IMR-90 (cell line): Measurements from ENCODE around the gene CRYBB1. TPM values are rescaled to one million over a fixed set of nuclear protein-coding genes. Genes with fewer than 3 reads are reported as not detected.

ENCODE experiments used
- ATAC-seq: fragments of 200-7000 bp; cut with Tn5 transposase; 2 replicates; pipeline ENCODE4 v1.9.1; 2020; ENCODE audit warnings: low read depth, mild to moderate bottlenecking, moderate library complexity
- BruUV-seq: library from RNA; stranded (reverse); fragments of 400-500 nt; replicated peaks from 2 replicates; lab custom pipeline; 2021; lab: Mats Ljungman, UMichigan
- CTCF ChIA-PET: fragments of 300-600 bp; formaldehyde crosslinking; extraction: SDS; loops from one replicate; lab custom pipeline; 2021; ENCODE audit warnings: antibody characterized with exemption; lab: Yijun Ruan, JAX
- POLR2A ChIA-PET: fragments of 300-600 bp; sonication (Branson Sonifier 250); formaldehyde crosslinking; loops from one replicate; lab custom pipeline; 2022; ENCODE audit warnings: antibody characterized with exemption; ENCODE audit not compliant: unreplicated experiment; lab: Charles Lee
- DNase-seq: peaks from one replicate; pipeline ENCODE4 v3.0.0; 2013
- H2AFZ ChIP-seq: replicated peaks from 2 replicates; pipeline ENCODE3; 2013; ENCODE audit warnings: low read length, mild to moderate bottlenecking; ENCODE audit not compliant: poor library complexity
- H2AK5ac ChIP-seq: 2 replicates; pipeline ENCODE4 v1.6.1; 2013; ENCODE audit warnings: low read depth, low read length, inconsistent platforms
- H2AK9ac ChIP-seq: replicated peaks from 2 replicates; pipeline ENCODE3; 2013; ENCODE audit warnings: mild to moderate bottlenecking, low read depth, low read length, moderate library complexity; ENCODE audit not compliant: poor library complexity
- H2BK120ac ChIP-seq: 2 replicates; pipeline ENCODE4 v1.6.1; 2013; ENCODE audit warnings: low read depth, low read length, inconsistent platforms
- H2BK15ac ChIP-seq: 3 replicates; pipeline ENCODE4 v1.6.1; 2013; ENCODE audit warnings: low read depth, low read length, inconsistent platforms
- H2BK20ac ChIP-seq: 2 replicates; pipeline ENCODE4 v1.6.1; 2013; ENCODE audit warnings: low read depth, mild to moderate bottlenecking, inconsistent platforms, low read length, moderate library complexity
- H2BK5ac ChIP-seq: 2 replicates; pipeline ENCODE4 v1.6.1; 2013; ENCODE audit warnings: mild to moderate bottlenecking, low read depth, low read length, inconsistent platforms; ENCODE audit not compliant: poor library complexity, severe bottlenecking
- H3K14ac ChIP-seq: replicated peaks from 2 replicates; pipeline ENCODE4 v1.6.1; 2013; ENCODE audit warnings: low read depth, low read length, inconsistent platforms
- H3K18ac ChIP-seq: 2 replicates; pipeline ENCODE4 v1.6.1; 2013; ENCODE audit warnings: low read depth, low read length, control low read depth
- H3K23ac ChIP-seq: 2 replicates; pipeline ENCODE4 v1.6.1; 2013; ENCODE audit warnings: low read depth, low read length, inconsistent platforms
- H3K27ac ChIP-seq: 2 replicates; pipeline ENCODE4 v1.5.1; 2013; ENCODE audit warnings: mild to moderate bottlenecking, control low read depth, low read length; ENCODE audit not compliant: insufficient read depth
- H3K27me3 ChIP-seq: 2 replicates; pipeline ENCODE4 v1.6.1; 2013; ENCODE audit warnings: low read length; ENCODE audit not compliant: control insufficient read depth, insufficient read depth
- H3K36me3 ChIP-seq: 2 replicates; pipeline ENCODE4 v1.6.1; 2013; ENCODE audit warnings: low read length, mixed read lengths; ENCODE audit not compliant: control insufficient read depth, insufficient read depth
- H3K4ac ChIP-seq: 2 replicates; pipeline ENCODE4 v1.6.1; 2013; ENCODE audit warnings: low read depth, low read length, inconsistent platforms
- H3K4me1 ChIP-seq: 2 replicates; pipeline ENCODE4 v1.6.1; 2013; ENCODE audit warnings: low read length, mixed read lengths; ENCODE audit not compliant: control insufficient read depth, insufficient read depth
- H3K4me2 ChIP-seq: 2 replicates; pipeline ENCODE4 v1.6.1; 2013; ENCODE audit warnings: low read depth, mild to moderate bottlenecking, control low read depth, low read length, moderate library complexity
- H3K4me3 ChIP-seq: 2 replicates; pipeline ENCODE4 v1.5.1; 2013; ENCODE audit warnings: low read depth, mild to moderate bottlenecking, control low read depth, low read length, moderate library complexity; ENCODE audit not compliant: insufficient read depth
- H3K56ac ChIP-seq: 2 replicates; pipeline ENCODE4 v1.6.1; 2013; ENCODE audit warnings: low read length, inconsistent platforms; ENCODE audit not compliant: insufficient read depth; ENCODE audit errors: extremely low read depth
- H3K79me1 ChIP-seq, 2 experiments: 2 replicates each; pipeline ENCODE4 v1.6.1; 2013; ENCODE audit warnings: low read length in 2 of 2, inconsistent platforms in 1 of 2, low read depth in 1 of 2
- H3K9ac ChIP-seq: 2 replicates; pipeline ENCODE4 v1.6.1; 2013; ENCODE audit warnings: low read depth, low read length, control low read depth
- H3K9me1 ChIP-seq: 2 replicates; pipeline ENCODE4 v1.6.1; 2013; ENCODE audit warnings: low read length, inconsistent platforms; ENCODE audit not compliant: insufficient read depth
- H3K9me3 ChIP-seq: 2 replicates; pipeline ENCODE4 v1.6.1; 2013; ENCODE audit warnings: low read length; ENCODE audit not compliant: control insufficient read depth, insufficient read depth
- H4K20me1 ChIP-seq: 2 replicates; pipeline ENCODE4 v1.6.1; 2013; ENCODE audit warnings: low read length, inconsistent platforms; ENCODE audit not compliant: insufficient read depth
- H4K5ac ChIP-seq: 2 replicates; pipeline ENCODE4 v1.6.1; 2013; ENCODE audit warnings: mild to moderate bottlenecking, low read depth, low read length, control low read depth
- H4K8ac ChIP-seq, 2 experiments: 2 replicates each; pipeline ENCODE4 v1.6.1; 2013; ENCODE audit warnings: low read depth in 2 of 2, low read length in 2 of 2, control low read depth in 1 of 2, inconsistent platforms in 1 of 2
- H4K91ac ChIP-seq: 2 replicates; pipeline ENCODE4 v1.6.1; 2013; ENCODE audit warnings: low read depth, low read length, inconsistent platforms; ENCODE audit not compliant: insufficient read depth
- BHLHE40 ChIP-seq: fragments of 150-350 bp; IDR thresholded peaks from 2 replicates; pipeline ENCODE4 v1.6.1; 2016; ENCODE audit warnings: mild to moderate bottlenecking, low read depth, low read length
- CEBPB ChIP-seq: IDR thresholded peaks from 2 replicates; pipeline ENCODE4 v1.6.1; 2012; ENCODE audit warnings: low read depth, low read length, improper control_type of control experiment
- FOS ChIP-seq: fragments of 150-350 bp; IDR thresholded peaks from 2 replicates; pipeline ENCODE4 v1.6.1; 2016; ENCODE audit warnings: low read depth, low read length
- MXI1 ChIP-seq: IDR thresholded peaks from 2 replicates; pipeline ENCODE4 v1.6.1; 2012; ENCODE audit warnings: low read depth, mild to moderate bottlenecking, low read length, moderate library complexity, borderline replicate concordance
- RAD21 ChIP-seq: IDR thresholded peaks from 2 replicates; pipeline ENCODE4 v1.6.1; 2012; ENCODE audit warnings: low read length, improper control_type of control experiment
- RFX5 ChIP-seq: IDR thresholded peaks from 2 replicates; pipeline ENCODE4 v1.8.0; 2012; ENCODE audit warnings: low read depth, mild to moderate bottlenecking, low read length, moderate library complexity
- SMC3 ChIP-seq: fragments of 150-350 bp; IDR thresholded peaks from 2 replicates; pipeline ENCODE4 v1.6.1; 2016; ENCODE audit warnings: low read depth, mild to moderate bottlenecking, antibody characterized with exemption, low read length, moderate library complexity
- USF2 ChIP-seq: fragments of 150-350 bp; IDR thresholded peaks from 2 replicates; pipeline ENCODE4 v1.6.1; 2017; ENCODE audit warnings: mild to moderate bottlenecking, antibody characterized with exemption, low read length, low read depth
- WGBS, 2 experiments: methylation state at CpG; one replicate each; pipeline versions ENCODE4 v1.1.5 to v1.1.7; 2013; ENCODE audit warnings: missing lambda C conversion rate in 2 of 2; ENCODE audit not compliant: insufficient read length in 1 of 2; ENCODE audit errors: extremely low coverage in 2 of 2; 5-methylcytosine and 5-hydroxymethylcytosine counted together
- dilution Hi-C: fragments of 300-500 bp; cut with HindIII; formaldehyde crosslinking; loops from one replicate; pipeline ENCODE4 v1.14.3; 2018; ENCODE audit warnings: low sequenced_read_pairs; ENCODE audit not compliant: unreplicated experiment
- in situ Hi-C: fragments of 300-500 bp; cut with MboI; formaldehyde crosslinking; loops from 3 replicates; pipeline ENCODE4 v1.14.3; 2019; ENCODE audit warnings: low sequenced_read_pairs, inconsistent platforms, mixed read lengths
- intact Hi-C: fragments of 100-400 bp; cut with micrococcal nuclease; formaldehyde crosslinking; loops from 2 replicates; pipeline ENCODE4 v1.10.0; 2022
- polyA plus RNA-seq, 3 experiments: library from polyadenylated mRNA; depleted of rRNA; stranded (reverse); fragments of >200 nt; gene quantifications; 2 replicates each; pipeline ENCODE4 v1.2.3, GENCODE V29; 2012; ENCODE audit warnings: low replicate concordance in 1 of 3
- total RNA-seq: library from RNA; depleted of rRNA; stranded (reverse); fragments of >200 nt; gene quantifications from 2 replicates; pipeline ENCODE4 v1.2.3, GENCODE V29; 2012

The CRYBB1 gene
- total and polyA plus RNA-seq, 2 of the 4 experiments (the other 2 are of a cell fraction): not detected

- TF ChIP-seq BHLHE40 (no peak), CEBPB (no peak)
Observed at GRCh38 chr22:26642465-26643417, 24.9 kb upstream of the CRYBB1 start (continued).

- no peak overlapping the region for H4K8ac ChIP-seq
- H2BK120ac ChIP-seq: no peak overlapping the region
- no peak overlapping the region for H2BK20ac ChIP-seq
- H3K4me3 ChIP-seq: no peak overlapping the region
- H3K27ac ChIP-seq: no peak overlapping the region
- H3K4ac ChIP-seq: no peak overlapping the region
- no peak overlapping the region for H4K91ac ChIP-seq
- BruUV-seq: no TSS peak
- CTCF ChIA-PET: no interaction called here
- H3K18ac ChIP-seq: no peak overlapping the region
- no peak overlapping the region for H4K5ac ChIP-seq
- H3K9me3 ChIP-seq: no peaks in the 10 kb centered on the region
- H3K14ac ChIP-seq: no peak overlapping the region
- H3K4me1 ChIP-seq: no peaks in the 10 kb centered on the region
- no peaks in the 10 kb centered on the region for H4K20me1 ChIP-seq
- H3K56ac ChIP-seq: no peak overlapping the region
- no peak overlapping the region for H2BK5ac ChIP-seq
- H3K9ac ChIP-seq: no peak overlapping the region
- H3K79me1 ChIP-seq: no peaks in the 10 kb centered on the region
- H2BK15ac ChIP-seq: no peak overlapping the region
- in situ Hi-C loops: no loop called here
- TF ChIP-seq FOS: no peak
- TF ChIP-seq USF2: no peak
- no peak for TF ChIP-seq RFX5
- no peak for TF ChIP-seq SMC3
- TF ChIP-seq BHLHE40: no peak
- TF ChIP-seq MXI1: no peak
- TF ChIP-seq RAD21: no peak
- H2AK5ac ChIP-seq: no peak overlapping the region
- H3K23ac ChIP-seq: no peak overlapping the region
- no peak overlapping the region for H2AK9ac ChIP-seq
- WGBS, 2 experiments: no CpG with 5 or more reads among the region's 1 CpG
- ATAC-seq (no peak), DNase-seq (no peak)
- H3K27me3 ChIP-seq: peaks cover 16% of the 10 kb centered on the region
- dilution Hi-C loops: no loop called here
- intact Hi-C loops: no loop called here
- no peak overlapping the region for H3K4me2 ChIP-seq
- H3K9me1 ChIP-seq: no peaks in the 10 kb centered on the region
- H2AFZ ChIP-seq: no peak overlapping the region
- H3K36me3 ChIP-seq: no peaks in the 10 kb centered on the region
- POLR2A ChIA-PET: no interaction called here
Observed at GRCh38 chr22:26636296-26636695, 18.5 kb upstream of the CRYBB1 start.
